Cardiac muscle cell (in vitro differentiated cells and primary cell): Measurements from ENCODE around the gene DDX54. TPM values are rescaled to one million over a fixed set of nuclear protein-coding genes. Genes with fewer than 3 reads are reported as not detected.

Experiments used
- DNase-seq, 2 donors: peaks; one replicate each; pipeline versions ENCODE4 v3.0.0 to v3.0.0-alpha.2; 2010 to 2017; ENCODE audit warnings: low read depth in 1 of 2, low spot score in 1 of 2
- H3K27ac ChIP-seq: fragments of 200-600 bp; sonication (generic); 2 replicates; pipeline ENCODE4 v1.5.1; 2016
- H3K27me3 ChIP-seq: fragments of 200-600 bp; sonication (generic); 2 replicates; pipeline ENCODE4 v1.6.0; 2016; ENCODE audit warnings: control low read depth
- H3K36me3 ChIP-seq: fragments of 200-600 bp; sonication (generic); 2 replicates; pipeline ENCODE4 v1.5.1; 2016; ENCODE audit warnings: control low read depth
- H3K4me1 ChIP-seq: fragments of 200-600 bp; sonication (generic); 2 replicates; pipeline ENCODE4 v1.8.1; 2017; ENCODE audit warnings: low read depth, mild to moderate bottlenecking, mixed run types
- H3K4me3 ChIP-seq: fragments of 200-600 bp; sonication (generic); 2 replicates; pipeline ENCODE4 v1.5.1; 2016; ENCODE audit warnings: mild to moderate bottlenecking
- H3K9me3 ChIP-seq: fragments of 200-600 bp; sonication (generic); 2 replicates; pipeline ENCODE4 v1.5.1; 2017; ENCODE audit warnings: low read depth, mild to moderate bottlenecking, control low read depth
- CTCF ChIP-seq: IDR thresholded peaks from 2 replicates; pipeline ENCODE4 v1.5.1; 2012; ENCODE audit warnings: low read depth, mild to moderate bottlenecking, low read length
- polyA plus RNA-seq: library from polyadenylated mRNA; unstranded; fragments of >200 nt; fragmentation: Nextera tagmentation; extraction: Ambion mirVana; gene quantifications from 2 replicates; pipeline ENCODE4 v1.2.1, GENCODE V29; 2016
- total RNA-seq: library from RNA; depleted of rRNA; stranded (reverse); fragments of >200 nt; gene quantifications from 2 replicates; pipeline ENCODE4 v1.2.3, GENCODE V29; 2016

DDX54 gene
- total and polyA plus RNA-seq, 2 experiments from 2014 or later, result 49.2 to 148 TPM

DNA sequence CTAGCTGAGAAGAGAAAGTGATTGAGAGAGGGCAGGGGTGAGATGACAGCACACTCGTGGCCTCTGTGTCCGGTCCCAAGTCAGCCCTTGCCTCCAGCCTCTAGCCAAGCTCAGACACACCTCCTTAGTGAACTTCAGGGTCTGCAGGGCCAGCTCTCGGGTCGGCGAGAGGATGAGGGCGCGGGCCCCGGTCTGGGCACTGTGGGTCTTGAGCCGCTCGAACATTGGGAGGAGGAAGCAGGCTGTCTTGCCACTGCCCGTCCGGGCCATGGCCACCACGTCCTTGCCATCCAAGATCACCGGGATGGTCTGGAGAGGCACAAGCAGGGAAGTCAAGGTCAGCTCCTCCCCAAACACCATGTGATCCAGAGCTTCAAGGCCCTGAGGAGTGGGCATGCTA is 6.3 kb downstream of the DDX54 start:
- Histone ChIP-seq H3K27me3 (no peaks in the 10 kb centered on the region), H3K27ac (no peak overlapping the region), H3K9me3 (no peaks in the 10 kb centered on the region), H3K36me3 (peaks cover 41% of the 10 kb centered on the region), H3K4me1 (no peaks in the 10 kb centered on the region), H3K4me3 (no peak overlapping the region)
- no peak for DNase-seq
- no peak for TF ChIP-seq CTCF

DNA sequence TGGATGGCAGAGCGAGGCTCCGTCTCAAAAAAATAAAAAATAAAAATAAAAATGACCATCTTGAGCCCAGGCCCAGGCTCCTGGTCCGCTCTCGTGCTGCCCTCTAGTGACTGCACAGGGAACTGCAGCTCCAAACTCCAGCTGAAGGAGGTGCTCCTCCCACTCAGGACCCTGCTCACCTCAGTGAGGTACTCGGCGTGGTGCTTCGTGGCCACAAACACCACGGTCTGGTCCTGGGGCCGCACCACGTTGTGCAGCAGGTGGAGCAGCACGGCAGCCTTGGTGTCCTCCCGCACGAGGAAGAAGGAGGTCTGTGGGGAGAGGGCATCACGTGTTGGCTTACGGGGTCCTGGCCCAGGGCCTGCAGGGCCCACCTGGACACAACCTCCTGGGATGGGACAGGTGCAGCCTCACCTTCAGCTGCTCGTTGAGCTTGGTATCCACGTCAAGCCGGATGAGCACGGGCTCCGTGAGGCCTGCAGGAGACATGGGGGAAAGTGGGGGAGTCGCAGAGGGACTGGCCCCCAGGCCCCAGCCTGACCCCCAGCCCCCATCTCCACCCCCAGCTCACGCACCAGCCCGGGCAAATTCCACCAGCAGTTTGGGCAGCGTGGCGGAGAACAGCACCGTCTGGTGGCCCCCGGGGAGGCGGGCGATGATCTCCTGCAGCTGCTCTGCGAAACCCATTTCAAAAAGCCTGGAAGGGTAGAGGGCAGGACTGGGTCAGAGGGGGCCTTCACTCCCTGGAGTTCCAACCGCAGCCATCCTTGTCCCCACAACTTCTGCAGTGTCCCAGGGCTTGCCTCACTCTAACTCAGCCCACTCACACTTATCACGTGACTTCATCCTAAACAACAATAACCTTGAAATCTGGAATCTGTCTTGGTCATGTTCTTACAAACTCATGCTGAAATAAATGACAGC is 10.6 kb downstream of the DDX54 start:
- peak overlapping the region; percentile 28 for H3K27ac ChIP-seq

DNA sequence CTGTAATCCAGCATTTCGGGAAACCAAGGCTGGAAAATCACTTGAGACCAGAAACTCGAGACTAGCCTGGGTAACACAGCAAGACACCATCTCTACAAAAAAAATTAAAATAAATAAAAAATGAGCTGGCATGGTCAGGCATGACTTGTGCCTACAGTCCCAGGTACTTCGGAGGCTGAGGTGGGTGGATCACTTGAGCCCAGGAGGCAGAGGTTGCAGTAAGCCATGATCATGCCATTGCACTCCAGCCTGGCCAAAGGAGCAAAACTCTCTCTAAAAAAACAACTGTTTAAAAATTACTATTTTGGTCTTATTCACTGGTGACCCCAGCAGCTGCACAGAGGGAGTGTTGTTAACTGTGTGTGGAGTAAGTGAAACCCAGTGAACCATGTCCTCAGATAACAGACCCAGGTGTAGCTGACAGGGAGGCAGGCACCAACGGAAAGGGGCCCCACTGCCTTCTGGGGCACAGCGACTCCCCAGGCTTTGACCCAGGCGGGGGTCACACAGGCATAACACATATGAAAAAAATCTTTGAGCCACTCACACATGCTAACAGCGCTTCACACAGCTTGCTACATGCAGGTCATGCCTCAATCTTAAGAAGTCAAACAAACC is 12.1 kb downstream of the DDX54 start:
- TF ChIP-seq CTCF, result no peak
- H3K27me3 ChIP-seq, result no peaks in the 10 kb centered on the region
- peaks cover 60% of the 10 kb centered on the region for H3K36me3 ChIP-seq
- H3K9me3 ChIP-seq, result no peaks in the 10 kb centered on the region
- H3K4me3 ChIP-seq, result no peak overlapping the region
- no peak for DNase-seq
- H3K4me1 ChIP-seq, result no peaks in the 10 kb centered on the region
- H3K27ac ChIP-seq, result no peak overlapping the region

More for the DNA sequence above, 10.6 kb downstream of the DDX54 start:
- Histone ChIP-seq H3K4me1 (no peaks in the 10 kb centered on the region), H3K4me3 (no peak overlapping the region), H3K27me3 (no peaks in the 10 kb centered on the region), H3K36me3 (peaks cover 66% of the 10 kb centered on the region), H3K9me3 (no peaks in the 10 kb centered on the region)
- peak; percentile 98 for TF ChIP-seq CTCF
- DNase-seq, result peak; percentile 67 to 75

- no peak overlapping the region for H3K27ac ChIP-seq
- no peak for TF ChIP-seq CTCF
- no peak for DNase-seq
- H3K36me3 ChIP-seq, result peaks cover 50% of the 10 kb centered on the region
- H3K9me3 ChIP-seq, result no peaks in the 10 kb centered on the region
- no peaks in the 10 kb centered on the region for H3K27me3 ChIP-seq
- no peaks in the 10 kb centered on the region for H3K4me1 ChIP-seq
- H3K4me3 ChIP-seq, result no peak overlapping the region
These were observed 13.1 kb downstream of the DDX54 start for GRCh38 chr12:113172185-113172584.

DNA sequence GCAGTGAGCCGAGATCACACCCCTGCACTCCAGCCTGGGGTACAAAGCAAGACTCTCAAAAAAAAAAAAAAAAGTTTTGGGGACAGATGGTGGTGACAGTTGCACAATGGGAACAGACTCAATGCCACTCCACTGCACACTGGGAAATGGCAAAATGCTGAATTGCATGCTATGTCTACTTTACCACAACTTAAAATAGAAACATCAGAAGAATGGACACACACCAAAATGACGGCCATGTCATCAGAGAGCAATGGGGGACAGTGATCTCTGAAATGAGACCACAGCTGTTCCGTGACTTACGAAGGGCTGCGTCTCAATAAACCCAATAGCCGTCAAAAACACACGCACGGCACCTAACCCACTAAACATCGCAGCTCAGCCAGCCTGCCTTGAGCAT is 13.7 kb downstream of the DDX54 start:
- DNase-seq, result no peak
- peaks cover 44% of the 10 kb centered on the region for H3K36me3 ChIP-seq

More for the DNA sequence above, 13.7 kb downstream of the DDX54 start:
- Histone ChIP-seq H3K4me1 (no peaks in the 10 kb centered on the region), H3K9me3 (no peaks in the 10 kb centered on the region), H3K4me3 (no peak overlapping the region), H3K27ac (no peak overlapping the region), H3K27me3 (no peaks in the 10 kb centered on the region)
- no peak for TF ChIP-seq CTCF
